ENCODE measurements around the gene HFM1. TPM values are rescaled to one million over a fixed set of nuclear protein-coding genes. Genes with fewer than 3 reads are reported as not detected.

HFM1 gene
- total and polyA plus RNA-seq, 2 experiments from 2014 or later: 1.5 to 5.2 TPM

DNA sequence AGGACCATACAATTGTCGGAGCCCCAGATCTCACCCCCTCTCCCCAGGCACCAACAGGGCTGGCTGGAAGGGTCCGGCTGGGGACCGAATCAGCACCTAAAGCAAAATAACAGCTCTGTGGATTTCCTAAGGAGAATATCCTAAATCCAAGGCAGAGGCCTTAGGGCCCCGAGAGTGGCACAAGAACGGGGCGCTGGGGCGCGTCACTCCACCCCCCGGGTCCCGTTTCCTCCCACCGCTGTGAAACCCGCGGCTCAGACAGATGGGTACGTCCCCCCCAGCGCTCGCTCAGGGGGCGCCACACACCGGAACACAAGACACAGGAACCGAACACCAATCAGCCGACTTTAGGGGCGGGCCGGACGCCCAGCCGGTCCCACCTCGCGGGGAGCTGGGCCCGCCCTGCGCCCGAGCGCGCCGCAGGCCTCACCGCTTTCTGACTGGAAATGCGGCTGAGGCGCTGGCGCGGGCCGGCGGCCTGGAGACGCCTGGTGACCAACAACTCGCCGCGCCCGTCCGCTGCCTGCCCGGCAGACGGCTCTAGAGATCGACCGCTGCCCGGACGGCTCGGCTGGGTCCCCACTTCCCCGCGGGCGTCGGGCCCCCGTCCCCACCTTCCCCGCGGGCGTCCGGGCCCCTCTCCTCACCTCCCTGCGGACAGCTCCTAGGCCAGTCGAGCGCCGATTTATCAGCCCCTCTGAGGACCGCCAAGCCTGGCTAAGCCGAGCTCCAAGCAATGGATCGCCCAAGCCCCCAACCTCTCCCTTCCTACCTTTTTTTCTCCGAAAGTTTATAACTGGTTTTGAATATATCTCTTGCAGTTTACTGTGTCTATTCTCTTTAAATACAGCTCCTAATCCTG lies at the start of gene HFM1 (continued):
- TF ChIP-seq CTCF (conservative IDR thresholded peaks at IDR 0.05; ENCODE audit: low read depth in 2 of 2) (peak; percentile 14 to 39; a peak in 2 of 4 replicates), JUNB (IDR thresholded peaks at IDR 0.05; ENCODE audit: unreplicated experiment) (no peak), ZNF331 (CRISPR knock-in tag; IDR thresholded peaks at IDR 0.05; ENCODE audit: low read depth) (no peak), CREB1 (CRISPR knock-in tag; IDR thresholded peaks at IDR 0.05; ENCODE audit: low read depth) (0 out of 2 replicates have a peak, but pooled peaks have one; percentile 22), EZH2phosphoT487 (IDR thresholded peaks at IDR 0.05; ENCODE audit: unreplicated experiment) (no peak), POLR2AphosphoS5 (IDR thresholded peaks at IDR 0.05; ENCODE audit: low read depth) (peak; percentile 74), NANOG (IDR thresholded peaks at IDR 0.05; ENCODE audit: borderline replicate concordance) (no peak)

- H3K27ac Mint-ChIP-seq: no peak overlapping the region
- Histone ChIP-seq H3F3A (replicated peaks; ENCODE audit: low read depth) (no peaks in the 10 kb centered on the region), H2AFZ (no peak overlapping the region), H3K27me3 (ENCODE audit: insufficient read depth) (no peaks in the 10 kb centered on the region), H3K27ac (ENCODE audit: low read depth) (no peak overlapping the region), H3K79me2 (replicated peaks; ENCODE audit: insufficient read depth) (no peaks in the 10 kb centered on the region), H4K20me1 (replicated peaks; ENCODE audit: insufficient read depth) (no peaks in the 10 kb centered on the region), H3K9me2 (ENCODE audit: insufficient read depth) (no peaks in the 10 kb centered on the region; the same call in 1 of the 2 replicates), H3K4me1 (ENCODE audit: insufficient read depth) (no peaks in the 10 kb centered on the region), H3K36me3 (ENCODE audit: insufficient read depth) (no peaks in the 10 kb centered on the region), H3K4me3 (no peak overlapping the region), H3K4me2 (no peak overlapping the region)
- no peaks in the 10 kb centered on the region for H3K9me3 Mint-ChIP-seq
- H3K36me3 Mint-ChIP-seq (ENCODE audit: low read depth): no peaks in the 10 kb centered on the region
- H3K27me3 Mint-ChIP-seq (ENCODE audit: insufficient read depth, low read depth, poor library complexity): no peaks in the 10 kb centered on the region
- H3K4me1 Mint-ChIP-seq: no peaks in the 10 kb centered on the region
- DNase-seq (ENCODE audit: low spot score) (no peak), ATAC-seq (no peak)
- no peak for TF ChIP-seq STAT1 (IDR thresholded peaks at IDR 0.05; ENCODE audit: unreplicated experiment)
- TF ChIP-seq REST (IDR thresholded peaks at IDR 0.05; ENCODE audit: unreplicated experiment): no peak
- no peak for TF ChIP-seq CTCF (conservative IDR thresholded peaks at IDR 0.05; ENCODE audit: low read depth in 2 of 2)
- H3K4me3 Mint-ChIP-seq: no peak overlapping the region
Measured at GRCh38 chr1:91454136-91454535, 49.5 kb upstream of the HFM1 start.

All from GM23338 (cell line).